HL-60 (cell line): Measurements from ENCODE around the gene CAMK1D.
"Not testable (repeated sequence)": the region's sequence is repeated elsewhere in the genome, so short reads cannot be mapped to it uniquely, and the experiment has no call there.

Experiments used
- CTCF ChIP-seq: IDR thresholded peaks from one replicate; pipeline ENCODE4 v1.5.1; 2011; ENCODE audit warnings: low read length, control low read depth, inconsistent platforms; ENCODE audit not compliant: insufficient read depth
- GABPA ChIP-seq: IDR thresholded peaks from 2 replicates; pipeline ENCODE4 v1.6.1; 2012; ENCODE audit warnings: low read depth
- POLR2AphosphoS5 ChIP-seq: IDR thresholded peaks from 2 replicates; pipeline ENCODE4 v1.6.1; 2012; ENCODE audit warnings: low read depth
- SPI1 ChIP-seq: IDR thresholded peaks from 2 replicates; pipeline ENCODE4 v1.6.1; 2012; ENCODE audit warnings: low read depth, mild to moderate bottlenecking, borderline replicate concordance
- TF ChIP-seq, protein P1 (sequence below): IDR thresholded peaks from 2 replicates; pipeline ENCODE4 v1.6.1; 2012; ENCODE audit warnings: low read depth; ENCODE audit not compliant: insufficient replicate concordance

- TF ChIP-seq CTCF, POLR2AphosphoS5, GABPA, SPI1: not testable (repeated sequence)
- TF ChIP-seq, protein P1, sequence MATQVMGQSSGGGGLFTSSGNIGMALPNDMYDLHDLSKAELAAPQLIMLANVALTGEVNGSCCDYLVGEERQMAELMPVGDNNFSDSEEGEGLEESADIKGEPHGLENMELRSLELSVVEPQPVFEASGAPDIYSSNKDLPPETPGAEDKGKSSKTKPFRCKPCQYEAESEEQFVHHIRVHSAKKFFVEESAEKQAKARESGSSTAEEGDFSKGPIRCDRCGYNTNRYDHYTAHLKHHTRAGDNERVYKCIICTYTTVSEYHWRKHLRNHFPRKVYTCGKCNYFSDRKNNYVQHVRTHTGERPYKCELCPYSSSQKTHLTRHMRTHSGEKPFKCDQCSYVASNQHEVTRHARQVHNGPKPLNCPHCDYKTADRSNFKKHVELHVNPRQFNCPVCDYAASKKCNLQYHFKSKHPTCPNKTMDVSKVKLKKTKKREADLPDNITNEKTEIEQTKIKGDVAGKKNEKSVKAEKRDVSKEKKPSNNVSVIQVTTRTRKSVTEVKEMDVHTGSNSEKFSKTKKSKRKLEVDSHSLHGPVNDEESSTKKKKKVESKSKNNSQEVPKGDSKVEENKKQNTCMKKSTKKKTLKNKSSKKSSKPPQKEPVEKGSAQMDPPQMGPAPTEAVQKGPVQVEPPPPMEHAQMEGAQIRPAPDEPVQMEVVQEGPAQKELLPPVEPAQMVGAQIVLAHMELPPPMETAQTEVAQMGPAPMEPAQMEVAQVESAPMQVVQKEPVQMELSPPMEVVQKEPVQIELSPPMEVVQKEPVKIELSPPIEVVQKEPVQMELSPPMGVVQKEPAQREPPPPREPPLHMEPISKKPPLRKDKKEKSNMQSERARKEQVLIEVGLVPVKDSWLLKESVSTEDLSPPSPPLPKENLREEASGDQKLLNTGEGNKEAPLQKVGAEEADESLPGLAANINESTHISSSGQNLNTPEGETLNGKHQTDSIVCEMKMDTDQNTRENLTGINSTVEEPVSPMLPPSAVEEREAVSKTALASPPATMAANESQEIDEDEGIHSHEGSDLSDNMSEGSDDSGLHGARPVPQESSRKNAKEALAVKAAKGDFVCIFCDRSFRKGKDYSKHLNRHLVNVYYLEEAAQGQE: not testable (repeated sequence)
These were observed 5.3 kb downstream of the CAMK1D start for GRCh38 chr10:12354696-12355095.
